Osteocyte (in vitro differentiated cells): ENCODE measurements around the gene MEIS1. TPM values are rescaled to one million over a fixed set of nuclear protein-coding genes. Genes with fewer than 3 reads are reported as not detected.

ENCODE experiments used
- DNase-seq: peaks from one replicate; pipeline ENCODE4 v3.0.0; 2021; ENCODE audit warnings: mixed read lengths; ENCODE audit not compliant: unreplicated experiment; ENCODE audit errors: extremely low spot score
- H3K27ac Mint-ChIP-seq: one replicate; pipeline ENCODE4 v1.8.0; 2021; ENCODE audit warnings: mild to moderate bottlenecking, mixed read lengths; ENCODE audit not compliant: unreplicated experiment
- H3K27me3 Mint-ChIP-seq: one replicate; pipeline ENCODE4 v1.8.0; 2021; ENCODE audit warnings: mixed read lengths; ENCODE audit not compliant: unreplicated experiment
- H3K36me3 Mint-ChIP-seq: one replicate; pipeline ENCODE4 v1.8.0; 2021; ENCODE audit warnings: mixed read lengths; ENCODE audit not compliant: unreplicated experiment
- H3K4me1 Mint-ChIP-seq: one replicate; pipeline ENCODE4 v1.8.0; 2021; ENCODE audit warnings: mixed read lengths; ENCODE audit not compliant: unreplicated experiment
- H3K4me3 Mint-ChIP-seq: one replicate; pipeline ENCODE4 v1.8.0; 2021; ENCODE audit warnings: mild to moderate bottlenecking, moderate library complexity, mixed read lengths; ENCODE audit not compliant: unreplicated experiment
- H3K9me3 Mint-ChIP-seq: one replicate; pipeline ENCODE4 v1.8.0; 2021; ENCODE audit warnings: mixed read lengths; ENCODE audit not compliant: unreplicated experiment
- CTCF ChIP-seq: fragments of 200-600 bp; sonication (generic); IDR thresholded peaks from 2 replicates; pipeline ENCODE4 v1.5.0; 2021; ENCODE audit warnings: antibody characterized with exemption, mild to moderate bottlenecking, moderate library complexity
- total RNA-seq: library from RNA; stranded (reverse); gene quantifications from 2 replicates; pipeline ENCODE4 v1.2.1, GENCODE V29; 2021

Gene MEIS1
- total RNA-seq, 1 donor from 2014 or later: 0.86 TPM

GRCh38 chr2:66501267-66501666 is 66.3 kb downstream of the MEIS1 start:
- Mint-ChIP-seq H3K9me3 (no peaks in the 10 kb centered on the region), H3K4me3 (no peak overlapping the region), H3K4me1 (no peaks in the 10 kb centered on the region), H3K27ac (no peak overlapping the region), H3K27me3 (peaks cover 2% of the 10 kb centered on the region), H3K36me3 (no peaks in the 10 kb centered on the region)
- TF ChIP-seq CTCF: no peak
- DNase-seq: no peak

- H3K4me3 Mint-ChIP-seq: no peak overlapping the region
- H3K36me3 Mint-ChIP-seq: no peaks in the 10 kb centered on the region
- H3K9me3 Mint-ChIP-seq: no peaks in the 10 kb centered on the region
- H3K27ac Mint-ChIP-seq: no peak overlapping the region
- peaks cover 2% of the 10 kb centered on the region for H3K4me1 Mint-ChIP-seq
- H3K27me3 Mint-ChIP-seq: peaks cover 18% of the 10 kb centered on the region
- no peak for DNase-seq
- no peak for TF ChIP-seq CTCF
Measured at GRCh38 chr2:66506265-66506664, 71.3 kb downstream of the MEIS1 start.

GRCh38 chr2:66507673-66508201 is 72.8 kb downstream of the MEIS1 start:
- no peak for TF ChIP-seq CTCF
- Mint-ChIP-seq H3K36me3 (no peaks in the 10 kb centered on the region), H3K4me1 (peaks cover 2% of the 10 kb centered on the region), H3K4me3 (no peak overlapping the region), H3K27me3 (peaks cover 18% of the 10 kb centered on the region), H3K9me3 (no peaks in the 10 kb centered on the region), H3K27ac (no peak overlapping the region)
- DNase-seq: no peak

- TF ChIP-seq CTCF: no peak
- Mint-ChIP-seq H3K27ac (no peak overlapping the region), H3K9me3 (no peaks in the 10 kb centered on the region), H3K27me3 (peaks cover 18% of the 10 kb centered on the region), H3K4me1 (peaks cover 2% of the 10 kb centered on the region), H3K4me3 (no peak overlapping the region), H3K36me3 (no peaks in the 10 kb centered on the region)
- no peak for DNase-seq
Measured at GRCh38 chr2:66508484-66509071, 73.7 kb downstream of the MEIS1 start.

GRCh38 chr2:66509326-66509811 is 74.4 kb downstream of the MEIS1 start:
- no peak overlapping the region for H3K27ac Mint-ChIP-seq

More at GRCh38 chr2:66509326-66509811, 74.4 kb downstream of the MEIS1 start:
- Mint-ChIP-seq H3K4me1 (peaks cover 2% of the 10 kb centered on the region), H3K36me3 (no peaks in the 10 kb centered on the region), H3K27me3 (peaks cover 18% of the 10 kb centered on the region), H3K9me3 (no peaks in the 10 kb centered on the region), H3K4me3 (no peak overlapping the region)
- TF ChIP-seq CTCF: no peak
- DNase-seq: no peak
